Measurements from ENCODE around the gene CUEDC1. TPM values are rescaled to one million over a fixed set of nuclear protein-coding genes. Genes with fewer than 3 reads are reported as not detected.

CUEDC1 gene
- total and polyA plus RNA-seq, 2 of the 13 experiments (the other 11 are each of a cell fraction or from before 2014, with no cell fraction given): 7.4 to 12.9 TPM

- no peak for TF ChIP-seq ZNF407 (CRISPR knock-in tag; IDR thresholded peaks at IDR 0.05; ENCODE audit: not compliant biosample characterization)
- TF ChIP-seq FOXP4 (CRISPR knock-in tag; IDR thresholded peaks at IDR 0.05): no peak
- no peak for TF ChIP-seq ZNF337 (CRISPR knock-in tag; IDR thresholded peaks at IDR 0.05; ENCODE audit: borderline replicate concordance, low read depth)
- no peak for TF ChIP-seq ZSCAN31 (CRISPR knock-in tag; IDR thresholded peaks at IDR 0.05; ENCODE audit: low read depth)
- TF ChIP-seq ZSCAN5A (CRISPR knock-in tag; IDR thresholded peaks at IDR 0.05; ENCODE audit: borderline replicate concordance): no peak
- TF ChIP-seq ZNF639 (CRISPR knock-in tag; conservative IDR thresholded peaks at IDR 0.05): no peak
These were observed 11.0 kb upstream of the CUEDC1 start (continued) for GRCh38 chr17:57966246-57966645.

Measured in HepG2 (cell line).